B cell (primary cell): ENCODE measurements around the gene ZNF618.

Source experiments
- EZH2 ChIP-seq: IDR thresholded peaks from 2 replicates; pipeline ENCODE4 v1.6.1; 2012; ENCODE audit warnings: borderline replicate concordance, low read depth, mild to moderate bottlenecking, moderate library complexity, low read length; ENCODE audit not compliant: insufficient read depth, poor library complexity, severe bottlenecking
- TF ChIP-seq, protein P1 (sequence below): fragments of 200-600 bp; IDR thresholded peaks from one replicate; pipeline ENCODE4 v1.8.0; 2022; ENCODE audit warnings: antibody characterized with exemption, mild to moderate bottlenecking

DNA sequence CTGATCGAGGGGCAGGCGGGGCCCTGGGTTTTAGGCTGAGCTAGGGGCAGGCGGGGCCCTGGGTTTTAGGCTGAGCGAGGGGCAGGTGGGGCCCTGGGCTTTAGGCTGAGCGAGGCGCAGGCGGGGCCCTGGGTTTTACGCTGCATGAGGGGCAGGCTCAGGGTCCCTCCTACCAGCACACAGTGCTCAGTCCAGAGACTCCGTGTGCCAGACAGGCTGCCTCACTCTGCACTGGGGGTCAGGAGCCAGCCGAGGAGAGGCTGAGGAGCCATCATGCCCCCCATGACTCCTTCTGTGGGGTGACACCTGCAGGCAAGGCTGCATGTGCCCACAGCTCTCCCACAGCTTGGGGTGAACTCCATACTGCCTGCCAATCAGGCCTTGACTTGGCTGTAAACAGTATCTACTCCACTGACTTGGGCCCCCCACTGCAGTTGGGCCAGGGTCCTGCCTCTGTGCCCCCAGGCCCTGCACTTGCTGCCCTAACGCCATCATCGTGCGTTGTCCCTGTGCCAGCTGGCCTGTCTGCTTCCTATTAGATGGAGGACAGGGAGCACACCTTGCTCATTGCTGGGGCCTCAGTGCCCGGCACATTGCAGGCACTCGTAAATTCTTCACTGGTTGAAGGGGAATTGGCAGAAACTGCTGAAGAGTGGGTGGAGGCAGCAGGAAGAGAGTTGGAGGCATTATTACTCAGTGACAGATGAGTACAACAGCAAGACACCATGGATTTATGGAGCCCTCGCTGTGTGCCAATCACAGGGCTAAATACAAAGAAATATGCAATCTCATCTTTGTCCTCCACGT is 123.3 kb downstream of the ZNF618 start:
- TF ChIP-seq EZH2 = no peak
- TF ChIP-seq, protein P1, sequence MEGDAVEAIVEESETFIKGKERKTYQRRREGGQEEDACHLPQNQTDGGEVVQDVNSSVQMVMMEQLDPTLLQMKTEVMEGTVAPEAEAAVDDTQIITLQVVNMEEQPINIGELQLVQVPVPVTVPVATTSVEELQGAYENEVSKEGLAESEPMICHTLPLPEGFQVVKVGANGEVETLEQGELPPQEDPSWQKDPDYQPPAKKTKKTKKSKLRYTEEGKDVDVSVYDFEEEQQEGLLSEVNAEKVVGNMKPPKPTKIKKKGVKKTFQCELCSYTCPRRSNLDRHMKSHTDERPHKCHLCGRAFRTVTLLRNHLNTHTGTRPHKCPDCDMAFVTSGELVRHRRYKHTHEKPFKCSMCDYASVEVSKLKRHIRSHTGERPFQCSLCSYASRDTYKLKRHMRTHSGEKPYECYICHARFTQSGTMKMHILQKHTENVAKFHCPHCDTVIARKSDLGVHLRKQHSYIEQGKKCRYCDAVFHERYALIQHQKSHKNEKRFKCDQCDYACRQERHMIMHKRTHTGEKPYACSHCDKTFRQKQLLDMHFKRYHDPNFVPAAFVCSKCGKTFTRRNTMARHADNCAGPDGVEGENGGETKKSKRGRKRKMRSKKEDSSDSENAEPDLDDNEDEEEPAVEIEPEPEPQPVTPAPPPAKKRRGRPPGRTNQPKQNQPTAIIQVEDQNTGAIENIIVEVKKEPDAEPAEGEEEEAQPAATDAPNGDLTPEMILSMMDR = no peak
